Measurements from ENCODE around the gene DDX23.

DNA sequence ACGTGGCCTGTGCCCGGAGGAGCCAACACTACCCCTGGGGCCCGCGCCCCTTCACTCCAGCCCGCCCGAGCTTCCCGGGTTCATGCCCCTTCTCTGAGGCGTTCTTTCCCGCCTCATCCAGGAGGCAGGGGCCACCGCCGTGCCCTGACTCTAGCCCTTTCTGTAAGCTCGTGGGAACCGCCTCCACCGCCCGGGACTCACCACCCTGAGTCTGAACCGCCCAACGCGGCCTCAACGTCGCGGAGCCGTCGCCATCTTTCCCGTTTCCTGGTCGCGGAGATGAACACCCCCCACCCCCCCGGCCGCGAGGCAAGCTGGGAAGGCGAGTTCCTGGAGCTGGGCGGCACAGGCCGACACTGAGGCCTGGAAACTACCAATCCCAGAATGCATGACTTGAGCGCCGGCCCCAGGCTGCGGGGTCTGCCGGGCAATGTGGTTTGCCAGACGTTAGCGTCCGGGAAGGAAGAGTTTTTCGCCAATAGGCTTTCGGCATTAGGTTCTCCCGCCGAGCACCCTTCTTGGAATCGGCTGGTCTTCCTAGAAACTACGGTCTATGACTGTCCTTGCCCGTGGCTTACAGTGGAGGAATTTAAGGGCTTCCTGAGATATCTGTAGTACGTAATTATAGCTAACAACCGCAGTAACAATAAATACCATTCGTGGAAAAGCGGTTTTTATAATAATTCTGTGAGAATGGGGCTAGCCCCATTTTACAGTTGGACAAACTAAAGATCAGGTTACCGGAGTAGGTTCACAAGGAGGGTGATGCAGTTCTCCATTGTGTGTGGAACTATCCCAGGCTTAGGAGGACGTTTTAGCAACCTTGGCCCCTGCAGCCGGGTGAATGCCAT, at the start of gene DDX23:
- TF ChIP-seq EZH2phosphoT487 (conservative IDR thresholded peaks at IDR 0.05; ENCODE audit: low read length), result no peak
- TF ChIP-seq, protein P1, sequence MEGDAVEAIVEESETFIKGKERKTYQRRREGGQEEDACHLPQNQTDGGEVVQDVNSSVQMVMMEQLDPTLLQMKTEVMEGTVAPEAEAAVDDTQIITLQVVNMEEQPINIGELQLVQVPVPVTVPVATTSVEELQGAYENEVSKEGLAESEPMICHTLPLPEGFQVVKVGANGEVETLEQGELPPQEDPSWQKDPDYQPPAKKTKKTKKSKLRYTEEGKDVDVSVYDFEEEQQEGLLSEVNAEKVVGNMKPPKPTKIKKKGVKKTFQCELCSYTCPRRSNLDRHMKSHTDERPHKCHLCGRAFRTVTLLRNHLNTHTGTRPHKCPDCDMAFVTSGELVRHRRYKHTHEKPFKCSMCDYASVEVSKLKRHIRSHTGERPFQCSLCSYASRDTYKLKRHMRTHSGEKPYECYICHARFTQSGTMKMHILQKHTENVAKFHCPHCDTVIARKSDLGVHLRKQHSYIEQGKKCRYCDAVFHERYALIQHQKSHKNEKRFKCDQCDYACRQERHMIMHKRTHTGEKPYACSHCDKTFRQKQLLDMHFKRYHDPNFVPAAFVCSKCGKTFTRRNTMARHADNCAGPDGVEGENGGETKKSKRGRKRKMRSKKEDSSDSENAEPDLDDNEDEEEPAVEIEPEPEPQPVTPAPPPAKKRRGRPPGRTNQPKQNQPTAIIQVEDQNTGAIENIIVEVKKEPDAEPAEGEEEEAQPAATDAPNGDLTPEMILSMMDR (IDR thresholded peaks at IDR 0.05; ENCODE audit: insufficient read depth, low read length, poor library complexity, severe bottlenecking), result no peak

Measured in SU-DHL-6 (cell line).